GM18502 (cell line): ENCODE results near the gene TMEM51.
"Not testable (repeated sequence)": the region's sequence is repeated elsewhere in the genome, so short reads cannot be mapped to it uniquely, and the experiment has no call there.

Experiments
- ATAC-seq: cut with Tn5 transposase; IDR thresholded peaks from one replicate; pipeline ENCODE4 v1.9.1; 2021; ENCODE audit warnings: mild to moderate bottlenecking; ENCODE audit not compliant: unreplicated experiment, poor library complexity

TMEM51 gene

DNA sequence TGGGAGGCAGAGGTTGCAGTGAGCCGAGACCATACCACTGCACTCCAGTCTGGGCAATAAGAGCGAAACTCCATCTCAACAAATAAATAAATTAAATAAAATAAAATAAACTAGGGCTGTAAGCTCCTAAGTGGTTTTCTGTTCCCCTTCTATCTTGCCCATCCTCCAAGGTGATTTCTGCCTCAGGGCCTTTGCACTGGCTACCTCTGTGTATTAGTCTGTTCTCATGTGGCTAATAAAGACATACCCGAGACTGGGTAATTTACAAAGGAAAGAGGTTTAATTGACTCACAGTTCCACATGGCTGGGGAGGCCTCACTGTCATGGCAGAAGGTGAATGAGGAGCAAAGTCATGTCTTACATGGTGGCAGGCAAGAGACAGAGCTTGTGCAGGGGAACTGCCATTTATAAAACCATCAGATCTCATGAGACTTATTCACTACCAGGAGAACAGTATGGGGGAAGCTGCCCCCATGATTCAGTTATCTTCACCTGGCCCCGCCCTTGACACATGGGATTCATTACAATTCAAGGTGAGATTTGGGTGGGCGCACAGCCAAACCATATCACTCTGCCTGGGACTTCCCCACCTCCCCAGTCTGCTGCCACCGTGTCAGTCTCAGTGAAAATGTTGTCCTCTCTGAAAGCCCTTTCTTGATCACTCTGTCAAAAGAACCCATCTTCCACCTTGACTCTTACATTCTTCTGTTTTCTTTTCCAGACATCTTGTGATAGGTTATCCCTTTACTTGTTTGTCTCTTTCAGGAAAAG, 22.0 kb downstream of the TMEM51 start:
- not testable (repeated sequence) for ATAC-seq

DNA sequence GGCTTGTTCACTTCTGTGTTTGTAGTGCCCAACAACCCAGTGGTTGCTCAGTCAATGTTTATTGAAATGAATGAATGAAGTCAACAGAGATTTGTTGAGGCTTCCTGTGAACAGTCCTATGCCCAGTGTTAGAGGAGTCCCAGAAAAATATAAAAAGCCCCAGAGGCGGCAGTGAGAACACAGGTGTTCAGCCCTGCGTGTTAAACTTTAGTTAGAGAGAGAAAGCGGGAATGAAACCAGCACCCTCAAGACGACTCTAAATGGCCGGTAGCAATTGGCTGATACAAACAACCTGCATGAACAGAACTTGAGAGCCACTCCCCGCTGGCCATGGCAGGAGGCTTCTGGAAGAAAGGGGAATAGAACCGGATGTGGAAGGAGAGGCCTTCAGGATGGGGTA, 22.6 kb downstream of the TMEM51 start:
- ATAC-seq, result no peak

DNA sequence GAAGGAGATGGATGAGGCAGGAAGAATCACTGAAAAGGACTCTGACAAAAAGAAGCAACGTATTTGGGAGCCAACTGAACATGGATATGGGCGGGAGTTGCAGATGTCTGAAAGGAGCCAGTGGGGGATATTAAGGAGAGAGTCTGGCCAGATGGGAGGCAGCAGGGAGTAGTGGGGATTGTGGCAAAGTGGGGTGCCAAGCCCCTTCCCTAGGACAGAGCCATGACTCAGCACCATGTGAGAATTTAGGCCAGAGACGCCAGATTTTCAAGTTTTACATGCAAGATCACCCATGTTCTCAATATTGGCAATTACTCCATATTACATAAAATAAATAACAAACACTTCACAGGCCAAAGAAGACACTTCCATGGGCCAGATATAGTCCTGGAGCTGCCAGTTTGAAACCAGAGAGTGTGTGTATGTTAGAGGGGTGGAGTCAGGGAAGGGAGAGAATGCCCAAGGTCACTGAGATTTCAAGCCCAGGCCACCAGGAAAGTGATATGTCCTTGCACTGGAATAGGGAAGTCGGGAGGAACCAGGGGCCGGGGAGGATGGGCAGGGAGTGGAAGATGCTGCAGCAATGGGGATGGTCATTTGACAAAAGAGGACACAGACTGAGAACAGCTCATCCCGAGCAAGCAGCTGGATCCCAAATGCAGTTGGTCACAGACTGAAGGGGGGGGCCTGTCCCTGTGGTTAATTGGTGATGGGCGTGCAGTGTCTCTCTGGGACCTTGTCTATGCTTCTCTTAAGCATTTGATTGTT, 23.5 kb downstream of the TMEM51 start:
- ATAC-seq, result no peak

DNA sequence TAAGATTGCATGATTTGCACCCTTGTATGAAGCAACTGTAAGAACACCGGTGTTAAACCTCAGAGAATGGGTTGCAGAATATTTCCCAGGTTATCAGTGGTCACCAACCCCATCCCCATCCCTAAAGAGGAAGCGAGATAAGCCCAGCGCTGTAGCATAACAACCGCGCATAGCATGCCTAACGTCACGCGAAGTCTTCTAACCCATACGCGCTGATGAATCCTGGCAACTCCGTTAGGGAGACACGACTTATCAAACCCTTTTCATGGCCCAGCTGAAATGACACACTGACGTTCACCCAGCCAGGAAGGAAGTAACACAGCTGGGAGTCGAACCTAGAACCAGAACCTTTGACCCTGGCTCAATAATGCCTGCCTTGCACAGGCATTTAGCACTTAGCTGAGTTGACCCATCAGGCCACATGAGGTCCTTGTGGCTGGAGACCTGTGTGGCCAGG, 24.2 kb downstream of the TMEM51 start:
- no peak for ATAC-seq

DNA sequence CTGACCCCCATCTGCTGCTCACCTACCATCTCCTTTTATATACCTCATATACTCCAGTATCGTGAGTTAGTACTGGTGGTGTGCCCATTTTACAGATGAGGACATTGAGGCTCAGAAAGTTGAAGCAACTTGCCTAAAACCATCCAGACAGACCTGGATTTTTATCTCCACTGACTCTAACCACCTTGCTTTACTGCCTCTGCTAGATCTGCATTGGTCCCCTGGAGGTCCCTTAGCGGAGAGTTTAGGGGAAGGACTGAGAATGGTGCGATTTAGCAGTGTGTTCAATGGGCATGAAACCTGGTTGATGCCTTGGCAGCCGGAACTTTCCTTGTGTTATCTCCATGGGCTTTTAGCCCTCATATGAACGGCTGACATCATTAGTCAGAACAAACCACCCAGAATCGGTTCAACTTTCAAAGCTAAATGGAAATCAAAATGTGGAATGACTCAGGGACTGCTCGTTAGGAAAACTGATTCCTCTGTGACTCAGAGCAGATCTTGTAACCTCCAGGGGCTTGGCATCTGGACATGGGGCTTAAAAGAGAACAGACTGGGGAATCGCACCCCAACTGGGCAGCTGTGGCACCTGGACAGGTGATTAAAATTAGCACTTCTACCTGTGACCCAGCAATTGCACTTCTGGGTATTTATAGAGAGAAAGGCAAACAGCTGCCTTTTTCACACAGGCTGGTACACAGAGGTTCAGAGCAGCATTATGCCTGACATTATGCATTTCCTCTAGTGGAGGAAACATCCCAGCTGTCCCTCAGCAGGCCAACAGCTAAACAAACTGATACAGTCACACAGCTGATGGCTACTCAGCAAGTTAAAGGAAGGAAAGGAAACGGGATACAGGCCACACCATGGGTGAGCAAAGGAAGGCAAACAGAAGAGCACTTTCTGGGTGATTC, 25.3 kb downstream of the TMEM51 start:
- no peak for ATAC-seq

DNA sequence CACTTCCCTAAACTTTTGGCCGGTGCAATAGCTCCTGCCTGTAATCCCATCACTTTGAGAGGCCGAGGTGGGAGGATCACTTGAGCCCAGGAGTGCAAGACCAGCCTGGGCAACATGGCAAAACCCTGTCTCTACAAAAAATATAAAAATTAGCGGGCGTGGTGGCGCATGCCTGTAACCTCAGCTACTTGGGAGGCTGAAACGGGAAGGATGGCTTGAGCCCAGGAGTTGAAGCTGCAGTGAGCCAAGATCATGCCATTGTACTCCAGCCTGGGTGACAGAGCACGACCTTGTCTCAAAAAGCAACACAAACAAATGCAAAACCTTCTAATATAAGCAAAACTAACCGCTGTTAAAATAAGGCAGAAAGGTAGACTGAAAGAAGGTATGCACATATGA, 25.9 kb downstream of the TMEM51 start:
- no peak for ATAC-seq

DNA sequence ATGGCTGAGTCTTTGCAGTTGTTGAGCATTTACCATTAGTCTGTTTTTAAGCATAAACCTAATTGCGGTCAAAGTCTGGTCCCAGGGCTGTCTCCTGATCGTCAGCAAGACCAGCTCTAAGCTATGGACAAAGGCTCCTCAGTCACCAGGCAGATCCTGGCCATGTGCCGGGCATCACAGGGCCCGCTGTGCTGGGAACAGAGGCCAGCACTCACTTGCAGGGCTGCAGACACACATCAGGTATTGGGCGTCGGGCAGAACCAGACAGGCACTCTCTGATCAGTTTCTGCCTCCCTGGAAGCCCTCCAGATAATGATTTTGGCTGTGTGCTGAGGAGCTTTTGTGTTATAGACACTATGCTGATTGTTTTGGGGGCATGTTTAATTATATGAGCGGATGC, 26.6 kb downstream of the TMEM51 start:
- no peak for ATAC-seq

DNA sequence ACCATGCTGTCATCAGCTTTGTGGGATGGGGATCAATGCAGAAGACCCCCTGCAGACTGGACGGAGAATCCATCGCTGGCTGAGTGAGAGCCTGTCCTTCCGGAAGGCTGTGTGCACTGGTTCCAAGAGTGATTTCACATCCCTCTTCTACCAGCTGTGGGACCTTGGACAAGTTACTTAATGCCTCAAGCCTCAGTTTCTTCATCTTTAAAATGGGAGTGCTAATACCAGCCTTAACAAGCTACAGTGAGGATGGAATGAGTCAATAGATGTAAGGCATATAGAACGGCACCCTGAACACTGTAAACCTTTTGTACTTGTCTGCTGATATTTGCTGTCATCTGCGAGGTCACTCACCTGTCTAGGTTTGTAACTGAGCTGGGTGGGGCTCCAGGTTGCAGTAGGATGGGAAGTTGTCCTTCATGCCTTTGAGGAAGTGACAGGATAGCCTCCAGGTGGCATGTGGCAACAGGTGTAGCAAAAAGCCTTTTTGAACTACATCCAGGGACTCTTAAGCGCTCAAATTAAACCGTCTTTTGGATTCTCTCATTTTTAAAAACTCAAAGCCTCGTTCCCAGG, 27.5 kb downstream of the TMEM51 start:
- ATAC-seq, result no peak

DNA sequence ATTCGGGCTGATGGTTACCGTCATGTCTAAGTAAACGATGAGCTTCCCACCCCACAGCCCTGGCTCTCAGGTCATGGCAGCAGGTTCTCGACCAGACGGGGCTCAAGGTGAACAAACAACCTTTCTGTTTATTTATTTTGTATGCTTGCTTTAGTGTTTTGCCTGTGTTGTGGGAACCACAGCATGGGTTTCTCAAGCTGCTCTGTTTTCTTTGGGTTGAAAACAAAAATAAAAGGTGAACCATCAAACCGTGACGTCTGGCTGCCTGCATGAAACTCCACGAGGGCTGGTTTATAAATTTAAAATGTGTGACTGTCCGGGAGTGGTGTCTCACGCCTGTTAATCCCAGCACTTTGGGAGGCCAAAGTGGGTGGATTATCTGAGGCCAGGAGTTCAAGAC, 28.0 kb downstream of the TMEM51 start:
- no peak for ATAC-seq

DNA sequence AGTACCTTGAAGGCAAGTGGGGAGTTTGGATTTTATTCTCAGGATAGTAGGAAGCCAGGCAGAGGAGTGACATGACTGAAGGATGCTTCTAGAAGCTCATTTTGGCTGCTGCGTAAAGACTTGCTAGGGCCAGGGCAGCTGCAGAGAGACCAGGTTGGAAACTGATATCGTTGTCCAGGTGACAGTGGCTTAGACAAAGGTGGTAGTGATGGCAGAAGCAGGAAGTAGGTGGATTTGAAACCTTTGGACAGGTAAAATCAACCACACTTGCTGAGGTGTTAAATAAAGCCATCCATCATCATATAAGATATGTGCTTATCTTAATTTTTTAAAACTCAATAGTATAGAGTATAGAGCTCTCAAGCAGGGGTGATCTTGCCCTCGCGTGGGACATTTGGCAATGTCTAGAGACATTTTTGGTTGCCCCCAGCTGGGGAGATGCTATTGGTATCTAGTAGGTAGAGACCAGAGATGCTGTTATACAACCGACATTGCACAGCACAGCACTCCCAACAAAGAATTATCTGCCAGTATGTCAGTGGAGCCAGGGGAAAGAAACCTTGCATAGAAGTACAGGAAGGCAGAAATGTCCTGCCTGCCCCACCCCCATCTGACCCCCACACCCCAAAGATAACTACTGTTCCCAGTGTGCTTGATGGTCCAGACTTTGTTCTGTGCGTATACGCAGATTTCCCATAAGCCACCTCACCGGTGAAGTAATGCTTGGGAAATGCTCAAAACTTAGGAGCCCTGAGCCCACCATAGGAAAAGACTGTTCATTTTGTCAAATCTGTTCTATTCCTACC, 31.1 kb downstream of the TMEM51 start:
- no peak for ATAC-seq

DNA sequence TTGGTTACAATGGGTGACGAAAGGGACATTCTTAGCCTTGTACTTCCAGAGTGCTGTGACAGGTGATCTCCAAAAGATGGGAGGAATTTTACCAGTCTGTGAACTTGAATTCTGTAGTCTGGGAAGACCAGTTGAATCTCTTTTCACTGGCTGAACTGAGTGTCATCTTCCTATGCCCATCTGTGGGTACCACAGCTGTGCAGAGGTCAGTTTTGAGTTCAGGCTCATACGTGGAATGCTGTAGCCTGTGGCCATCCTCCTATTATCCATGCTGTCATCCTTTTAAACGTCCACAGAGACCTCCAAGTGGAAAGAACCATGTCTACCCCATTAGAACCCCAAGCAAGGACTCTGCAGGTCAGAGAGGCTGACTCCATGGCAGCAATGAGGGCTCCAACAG, 32.1 kb downstream of the TMEM51 start:
- ATAC-seq, result no peak

DNA sequence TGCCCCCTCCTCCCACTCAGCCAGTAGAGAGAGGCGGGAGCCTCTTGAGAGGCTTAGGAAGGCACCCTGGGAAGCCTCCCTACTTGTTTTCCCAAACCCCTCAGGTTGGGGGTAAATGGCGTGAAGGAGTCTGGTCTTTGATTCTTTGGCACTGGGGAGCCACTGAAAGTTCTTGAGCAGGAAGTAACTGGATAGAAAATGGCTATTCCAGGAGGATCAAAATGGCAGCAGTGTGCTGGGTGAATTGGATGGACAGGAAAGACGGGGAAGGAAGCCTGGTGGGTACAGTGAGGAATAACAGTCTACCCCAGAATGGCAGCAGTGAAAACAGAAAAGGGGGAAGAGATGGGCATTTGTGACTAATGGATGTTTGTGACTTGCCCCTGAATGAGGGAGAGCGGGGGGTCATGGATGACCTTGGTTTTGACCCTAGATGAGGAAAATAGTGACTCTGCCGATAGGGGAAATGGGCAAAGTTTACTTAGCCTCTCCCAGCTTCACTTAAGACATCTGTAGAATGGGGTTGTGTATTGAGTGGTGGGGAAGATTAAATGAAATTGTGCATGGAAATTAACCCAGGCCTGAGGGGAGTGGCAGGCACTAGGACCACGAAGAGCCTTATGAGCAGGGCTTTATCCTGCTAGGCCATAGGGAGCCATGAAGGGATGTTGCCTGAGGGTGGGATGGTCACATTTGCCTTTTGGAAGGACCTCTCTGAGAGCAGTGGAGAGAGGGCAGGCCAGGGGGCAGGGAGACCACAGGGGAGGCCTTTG, 32.7 kb downstream of the TMEM51 start:
- ATAC-seq, result no peak

DNA sequence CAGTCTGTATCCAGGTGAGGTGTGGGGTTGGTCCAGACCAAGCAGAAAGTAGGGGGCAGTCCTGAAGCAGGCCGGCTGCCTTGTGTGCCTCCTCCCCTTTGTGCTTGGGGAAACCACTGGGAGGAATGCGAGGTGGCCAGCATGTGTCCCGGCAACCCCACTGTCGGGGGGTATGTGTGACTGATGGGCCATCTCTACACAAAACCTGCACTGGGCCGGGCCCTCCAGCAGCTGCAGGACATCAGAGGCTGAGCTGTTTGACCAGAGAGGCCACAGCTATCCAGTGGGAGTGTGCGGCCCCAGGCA, 33.3 kb downstream of the TMEM51 start:
- no peak for ATAC-seq

DNA sequence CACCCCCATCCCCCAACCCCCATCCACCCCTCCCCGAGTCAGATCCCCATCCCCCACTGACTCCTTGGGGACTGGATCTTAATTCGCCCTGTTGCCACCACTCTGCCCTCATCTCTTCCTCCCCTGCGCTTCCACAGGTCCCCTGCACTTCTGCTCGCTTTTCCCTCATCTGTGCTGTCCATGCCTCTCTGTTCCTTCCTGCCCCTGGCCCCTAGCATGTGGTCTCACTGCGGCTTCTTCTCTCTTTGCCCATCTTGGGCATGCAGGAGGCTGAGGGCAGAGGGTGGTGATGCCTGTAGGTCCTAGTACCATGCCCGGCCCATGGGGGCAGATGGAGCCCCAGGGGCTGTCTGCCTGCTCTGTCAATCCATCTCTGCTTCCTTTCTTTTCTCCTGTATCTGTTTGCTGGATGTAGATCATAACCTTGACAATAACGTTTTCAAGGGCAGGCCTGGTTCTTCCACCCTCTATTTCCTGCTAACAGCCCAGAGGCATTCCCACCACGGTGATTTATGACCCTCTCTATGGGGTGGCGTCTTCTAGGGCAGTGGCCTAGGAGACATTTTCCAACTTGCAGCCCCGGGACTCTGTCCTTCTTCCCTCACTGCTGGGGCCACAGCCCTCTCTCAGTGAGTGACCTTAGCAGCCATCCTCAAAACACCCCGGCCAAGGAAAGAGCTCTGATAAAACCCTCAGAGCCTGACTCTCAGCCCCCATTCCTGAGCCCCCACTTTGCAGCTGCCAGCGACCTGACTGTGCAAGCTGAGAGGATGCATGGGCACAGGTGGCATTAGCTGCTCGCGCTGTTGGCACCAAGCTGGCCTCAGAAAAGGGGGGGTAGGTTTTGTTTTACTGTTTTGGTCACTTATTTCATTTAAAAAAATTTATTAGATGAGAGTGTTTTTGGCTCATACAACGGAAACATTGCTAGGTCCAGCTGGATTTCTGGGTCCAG, 33.9 kb downstream of the TMEM51 start:
- ATAC-seq, result no peak

DNA sequence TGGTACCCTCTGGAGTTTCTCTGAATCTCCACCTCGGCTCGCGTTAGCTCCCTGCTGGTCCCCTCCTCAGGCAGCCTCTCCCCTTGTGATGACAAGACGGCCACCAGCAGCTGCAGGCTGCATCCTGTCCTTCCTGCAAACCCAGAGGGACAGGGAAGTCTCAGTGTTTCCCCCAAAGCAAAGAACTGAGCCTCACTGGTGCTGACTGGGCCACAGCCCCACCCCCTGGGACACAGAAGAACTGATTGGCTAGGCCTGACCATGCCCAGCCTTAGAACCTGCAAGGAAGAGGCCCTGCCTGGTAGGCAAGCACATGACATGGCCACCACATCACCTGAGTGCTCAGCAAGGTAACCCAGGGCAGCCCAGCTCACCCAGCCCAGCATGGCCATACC, 34.6 kb downstream of the TMEM51 start:
- no peak for ATAC-seq

DNA sequence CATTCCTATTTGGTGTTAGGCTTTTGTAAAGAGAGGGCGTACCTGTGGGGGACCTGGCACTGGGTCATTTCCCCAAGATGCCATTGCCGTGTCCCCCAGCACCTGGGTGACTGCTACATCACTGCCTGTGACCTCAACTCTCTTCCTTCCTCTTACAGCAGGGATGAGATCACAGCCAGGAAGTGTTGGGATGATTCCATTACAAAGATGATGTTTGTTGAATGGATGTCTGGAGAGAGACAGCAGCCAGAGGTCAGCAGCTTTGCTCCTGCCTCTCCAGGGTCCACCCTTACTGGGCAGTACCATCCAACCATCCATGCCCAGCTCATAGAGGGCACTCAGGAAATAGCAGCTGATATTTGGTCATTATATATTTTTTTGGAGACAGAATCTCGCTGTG, 35.1 kb downstream of the TMEM51 start:
- ATAC-seq, result no peak

DNA sequence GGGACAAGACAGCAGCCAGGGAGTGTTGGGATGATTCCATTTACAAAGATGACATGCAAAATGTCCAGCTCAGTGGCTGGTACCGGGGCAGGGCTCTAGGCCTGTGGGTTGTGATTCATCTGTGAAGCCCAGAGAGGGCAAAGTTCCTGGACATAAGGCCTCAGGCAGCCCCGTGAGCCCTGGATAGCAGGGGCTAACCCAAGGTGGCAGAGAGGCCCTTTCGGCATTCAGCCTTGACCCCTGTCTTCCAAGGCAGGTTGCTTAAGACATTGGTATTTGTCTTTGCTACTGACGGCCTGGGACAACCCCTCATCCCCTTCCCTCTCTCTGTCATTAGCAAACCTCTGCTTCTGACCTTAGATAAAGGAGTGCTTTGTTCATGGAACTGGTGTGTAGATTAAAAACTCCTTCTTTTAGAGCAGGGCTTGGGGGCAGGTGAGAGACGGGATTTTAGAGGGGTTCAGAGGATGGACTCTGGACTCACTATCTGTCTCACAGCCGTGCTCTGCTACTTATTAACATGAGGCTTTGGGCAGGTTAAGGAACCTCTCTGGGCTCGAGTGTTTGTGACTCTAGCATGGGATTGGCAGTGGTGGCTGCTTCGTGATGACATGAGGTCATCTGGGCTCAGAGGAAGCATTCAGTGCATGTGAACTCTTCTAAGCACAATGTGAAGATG, 36.3 kb downstream of the TMEM51 start:
- ATAC-seq, result no peak
